Hepatocyte (in vitro differentiated cells): ENCODE results near the gene GCC1.

Experiments used
- EZH2 ChIP-seq: fragments of 200-600 bp; sonication (generic); IDR thresholded peaks from 2 replicates; pipeline ENCODE4 v1.6.1; 2016; ENCODE audit warnings: antibody characterized with exemption, mild to moderate bottlenecking, borderline replicate concordance
- EZH2phosphoT487 ChIP-seq: fragments of 200-600 bp; sonication (generic); IDR thresholded peaks from one replicate; pipeline ENCODE4 v1.6.1; 2018; ENCODE audit warnings: antibody characterized with exemption, mild to moderate bottlenecking, low read depth, moderate library complexity; ENCODE audit not compliant: unreplicated experiment, severe bottlenecking
- TF ChIP-seq, protein P1 (sequence below): fragments of 200-600 bp; sonication (generic); IDR thresholded peaks from 2 replicates; pipeline ENCODE4 v1.5.1; 2016; ENCODE audit warnings: antibody characterized with exemption, mild to moderate bottlenecking; ENCODE audit not compliant: poor library complexity

- TF ChIP-seq, protein P1, sequence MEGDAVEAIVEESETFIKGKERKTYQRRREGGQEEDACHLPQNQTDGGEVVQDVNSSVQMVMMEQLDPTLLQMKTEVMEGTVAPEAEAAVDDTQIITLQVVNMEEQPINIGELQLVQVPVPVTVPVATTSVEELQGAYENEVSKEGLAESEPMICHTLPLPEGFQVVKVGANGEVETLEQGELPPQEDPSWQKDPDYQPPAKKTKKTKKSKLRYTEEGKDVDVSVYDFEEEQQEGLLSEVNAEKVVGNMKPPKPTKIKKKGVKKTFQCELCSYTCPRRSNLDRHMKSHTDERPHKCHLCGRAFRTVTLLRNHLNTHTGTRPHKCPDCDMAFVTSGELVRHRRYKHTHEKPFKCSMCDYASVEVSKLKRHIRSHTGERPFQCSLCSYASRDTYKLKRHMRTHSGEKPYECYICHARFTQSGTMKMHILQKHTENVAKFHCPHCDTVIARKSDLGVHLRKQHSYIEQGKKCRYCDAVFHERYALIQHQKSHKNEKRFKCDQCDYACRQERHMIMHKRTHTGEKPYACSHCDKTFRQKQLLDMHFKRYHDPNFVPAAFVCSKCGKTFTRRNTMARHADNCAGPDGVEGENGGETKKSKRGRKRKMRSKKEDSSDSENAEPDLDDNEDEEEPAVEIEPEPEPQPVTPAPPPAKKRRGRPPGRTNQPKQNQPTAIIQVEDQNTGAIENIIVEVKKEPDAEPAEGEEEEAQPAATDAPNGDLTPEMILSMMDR: no peak
- TF ChIP-seq EZH2phosphoT487: no peak
- no peak for TF ChIP-seq EZH2
These were observed 750 bp downstream of the GCC1 start for GRCh38 chr7:127584648-127585043.
